GM18951 (cell line): ENCODE measurements around the gene VPREB1.

Experiments
- POLR2A ChIP-seq: IDR thresholded peaks from 4 replicates; pipeline ENCODE4 v1.6.1; 2011; ENCODE audit warnings: mild to moderate bottlenecking; ENCODE audit not compliant: insufficient read length, insufficient read depth; ENCODE audit errors: extremely low read depth
- in situ Hi-C: fragments of 300-500 bp; cut with MboI; formaldehyde crosslinking; loops from one replicate; pipeline ENCODE4 v1.12.0; 2022; ENCODE audit warnings: low sequenced_read_pairs, mixed read lengths, inconsistent platforms; ENCODE audit not compliant: unreplicated experiment

Gene VPREB1

DNA sequence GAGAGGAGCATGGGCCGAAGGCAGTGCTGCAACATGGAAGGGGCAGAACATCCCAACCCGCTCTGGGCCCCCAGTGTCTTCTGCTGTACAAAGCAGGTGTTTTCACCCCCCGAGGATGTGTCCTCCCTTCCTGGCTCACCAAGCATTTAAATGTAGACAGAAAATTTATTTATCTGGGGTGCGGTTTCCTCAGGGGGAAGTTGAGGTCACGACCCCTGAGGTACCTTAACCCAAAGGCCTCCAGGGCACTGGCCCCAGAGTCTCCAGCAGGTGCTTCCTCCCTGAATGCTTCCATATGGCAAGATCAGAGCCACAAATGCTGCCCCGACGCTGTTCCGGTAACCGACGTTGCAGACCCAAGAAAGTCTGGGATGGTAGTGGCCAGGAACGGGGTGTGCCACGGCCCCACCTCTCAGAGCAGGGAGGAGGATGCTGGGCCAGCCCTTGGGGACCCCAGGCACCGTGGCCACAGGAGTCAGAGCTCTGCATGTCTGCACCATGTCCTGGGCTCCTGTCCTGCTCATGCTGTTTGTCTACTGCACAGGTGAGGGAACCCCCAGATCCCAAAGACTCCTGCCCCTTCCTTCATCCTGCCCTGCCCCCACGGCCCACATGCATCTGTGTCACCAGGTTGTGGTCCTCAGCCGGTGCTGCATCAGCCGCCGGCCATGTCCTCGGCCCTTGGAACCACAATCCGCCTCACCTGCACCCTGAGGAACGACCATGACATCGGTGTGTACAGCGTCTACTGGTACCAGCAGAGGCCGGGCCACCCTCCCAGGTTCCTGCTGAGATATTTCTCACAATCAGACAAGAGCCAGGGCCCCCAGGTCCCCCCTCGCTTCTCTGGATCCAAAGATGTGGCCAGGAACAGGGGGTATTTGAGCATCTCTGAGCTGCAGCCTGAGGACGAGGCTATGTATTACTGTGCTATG lies at the start of gene VPREB1:
TSS of gene VPREB1 (plus strand) at position 471 of the 935 bp plus-strand sequence. CDS start at position 499, 28 bp downstream.
- in situ Hi-C loops, result no loop called here
- no peak for TF ChIP-seq POLR2A

- no peak for TF ChIP-seq POLR2A
- in situ Hi-C loops, result no loop called here
Observed at GRCh38 chr22:22194931-22195264, 49.7 kb upstream of the VPREB1 start.

DNA sequence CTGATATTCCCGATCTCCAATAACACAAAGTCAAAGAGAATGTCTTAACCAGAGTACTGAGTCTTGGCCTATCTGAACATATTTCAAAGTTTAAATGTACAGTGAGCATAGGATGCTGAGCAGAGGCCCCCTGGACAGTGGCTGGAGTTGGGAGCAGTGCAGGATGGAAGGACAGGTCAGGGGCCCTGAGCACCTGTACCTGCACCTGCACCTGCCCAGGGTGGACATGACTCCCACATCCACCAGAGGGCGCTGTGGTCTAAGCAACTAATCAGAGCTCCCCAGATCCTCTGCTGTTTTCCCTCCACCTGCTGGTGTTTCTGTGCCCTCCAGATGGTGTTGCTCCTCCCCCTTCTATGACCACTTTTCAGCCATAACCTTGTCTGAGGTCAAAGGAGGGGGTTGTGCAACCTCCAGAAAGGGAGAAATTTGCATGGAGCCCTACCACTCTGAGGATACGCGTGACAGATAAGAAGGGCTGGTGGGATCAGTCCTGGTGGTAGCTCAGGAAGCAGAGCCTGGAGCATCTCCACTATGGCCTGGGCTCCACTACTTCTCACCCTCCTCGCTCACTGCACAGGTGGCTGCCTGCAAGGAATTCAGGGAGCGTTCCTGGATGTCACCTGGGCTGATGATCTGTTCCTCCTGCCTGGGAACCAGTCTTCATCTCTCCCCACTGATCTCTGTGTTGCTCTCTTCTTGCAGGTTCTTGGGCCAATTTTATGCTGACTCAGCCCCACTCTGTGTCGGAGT lies 49.1 kb upstream of the VPREB1 start:
- TF ChIP-seq POLR2A, result peak; percentile 69

GRCh38 chr22:22196018-22196533 lies 48.5 kb upstream of the VPREB1 start:
- in situ Hi-C loops, result no loop called here
- TF ChIP-seq POLR2A, result peak; percentile 15

More for the DNA sequence above, 49.1 kb upstream of the VPREB1 start:
- in situ Hi-C loops, result no loop called here

GRCh38 chr22:22196833-22197477 lies 47.6 kb upstream of the VPREB1 start:
- TF ChIP-seq POLR2A, result no peak
- in situ Hi-C loops, result no loop called here

DNA sequence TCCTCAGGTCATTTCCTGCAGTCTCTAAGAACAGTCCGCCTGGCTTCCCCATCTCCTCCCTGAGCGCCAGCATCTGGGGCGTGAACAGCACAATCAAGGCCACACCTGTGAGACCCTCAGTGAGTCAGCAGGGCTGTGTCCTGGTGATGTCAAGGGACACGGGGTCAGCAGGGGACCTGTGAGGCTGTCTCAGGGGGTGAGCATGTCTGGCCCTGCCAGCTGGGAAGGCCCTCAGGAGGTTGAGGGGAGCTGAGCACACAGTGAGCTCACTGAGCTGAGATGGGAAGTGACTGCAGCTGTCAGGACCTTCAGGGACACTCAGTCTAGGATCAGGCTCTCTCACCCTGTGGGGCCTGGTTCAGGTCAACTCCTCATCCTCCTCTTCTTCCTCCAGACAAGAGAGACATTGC lies 46.6 kb upstream of the VPREB1 start:
- in situ Hi-C loops, result no loop called here
- TF ChIP-seq POLR2A, result no peak

DNA sequence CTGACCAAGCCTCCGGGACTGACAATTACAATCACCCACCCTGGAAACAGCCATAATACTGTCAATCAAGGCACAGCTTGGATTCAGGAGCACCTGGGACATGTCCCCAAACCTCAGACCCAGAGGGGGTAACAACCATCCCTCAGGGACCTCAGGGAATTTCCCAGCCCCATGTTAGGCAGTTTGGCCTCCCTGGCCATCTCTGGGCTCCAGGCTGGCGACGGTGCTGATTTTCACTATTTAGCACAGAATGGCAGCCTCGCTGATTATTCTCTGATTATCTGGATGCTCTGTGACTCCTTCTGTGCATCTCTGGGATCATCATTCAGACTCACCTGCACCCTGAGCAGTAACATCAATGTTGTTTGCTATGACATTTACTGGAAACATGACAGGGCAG lies 45.8 kb upstream of the VPREB1 start:
- in situ Hi-C loops, result no loop called here
- TF ChIP-seq POLR2A, result no peak

DNA sequence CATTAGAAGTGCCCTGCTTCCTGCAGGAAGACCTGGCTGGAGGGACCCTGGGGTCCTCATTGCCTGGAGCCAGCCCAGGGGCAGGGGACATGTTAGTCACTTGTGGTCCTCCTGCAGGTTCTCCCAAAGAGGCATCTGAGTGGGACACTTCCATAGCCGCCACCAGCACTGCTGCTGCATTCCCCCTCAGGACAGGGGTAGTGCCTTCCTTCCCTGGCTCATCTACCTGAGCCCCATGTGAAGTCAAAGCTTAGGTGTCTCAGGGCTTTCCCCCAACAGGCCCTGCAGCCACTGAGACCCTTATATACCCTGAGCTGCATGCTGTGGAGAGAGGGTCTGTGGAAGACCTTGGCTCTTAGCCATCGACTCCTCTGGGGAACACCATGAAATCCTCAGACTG lies 45.0 kb upstream of the VPREB1 start:
- TF ChIP-seq POLR2A, result no peak
- in situ Hi-C loops, result no loop called here

DNA sequence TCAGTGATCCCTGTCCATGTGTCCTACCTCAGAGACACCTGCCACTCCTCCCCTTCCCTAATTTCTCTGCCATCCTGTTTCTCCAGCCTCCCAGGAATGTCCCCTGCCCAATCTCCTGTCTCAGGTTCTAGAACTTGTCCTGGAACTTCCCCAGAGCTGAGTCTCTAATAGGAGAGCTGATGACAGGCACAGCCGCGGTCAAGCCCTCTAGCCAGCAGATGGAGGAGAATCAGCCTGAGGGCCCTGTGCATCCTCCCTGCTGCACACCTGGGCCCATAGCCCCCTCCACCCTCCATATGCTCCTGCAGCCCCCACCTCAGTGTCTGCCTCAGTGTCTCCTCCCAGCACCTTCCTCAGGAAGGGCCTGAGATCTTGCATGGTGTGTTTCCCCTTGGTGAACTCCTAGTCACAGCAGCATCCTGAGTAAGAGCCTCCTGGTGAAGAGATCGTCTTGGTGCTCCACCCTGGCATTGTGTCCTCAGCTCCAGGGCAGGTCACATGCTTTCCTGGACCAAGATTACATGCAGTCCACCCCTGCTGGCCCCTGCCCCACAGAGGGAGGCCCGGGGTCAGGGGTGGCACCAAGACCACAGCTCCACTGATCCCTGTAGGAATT lies 43.9 kb upstream of the VPREB1 start:
- in situ Hi-C loops, result no loop called here
- TF ChIP-seq POLR2A, result no peak

DNA sequence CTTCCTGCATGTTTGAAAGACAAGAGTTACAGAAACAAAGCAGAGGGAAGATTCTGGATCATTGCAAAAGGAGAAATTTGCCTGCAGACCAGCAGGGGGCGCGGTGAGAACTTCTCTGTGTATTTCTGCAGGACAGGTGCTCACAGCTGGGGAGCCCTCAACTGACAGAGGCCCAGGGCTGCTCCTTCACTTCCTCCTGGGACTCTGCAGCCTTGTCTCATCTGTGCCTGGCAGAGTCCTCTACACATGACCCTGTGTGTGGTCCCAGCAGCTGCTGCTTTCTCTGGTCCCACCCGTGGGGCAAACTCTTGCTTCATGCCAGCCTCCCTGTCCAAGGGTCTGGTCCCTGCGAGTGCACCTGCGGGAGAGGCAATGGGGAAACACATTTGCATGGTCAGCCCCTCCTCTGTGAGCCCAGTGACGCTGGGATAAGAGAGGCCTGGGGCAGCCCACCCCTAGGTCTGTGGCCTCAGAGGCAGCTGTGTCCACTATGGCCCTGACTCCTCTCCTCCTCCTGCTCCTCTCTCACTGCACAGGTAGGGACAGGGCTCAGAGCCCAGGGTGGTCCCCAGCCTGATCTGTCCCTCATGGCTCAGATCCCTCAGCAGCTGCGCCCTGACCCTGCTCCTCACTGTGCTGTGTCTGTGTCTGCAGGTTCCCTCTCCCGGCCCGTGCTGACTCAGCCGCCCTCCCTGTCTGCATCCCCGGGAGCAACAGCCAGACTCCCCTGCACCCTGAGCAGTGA lies 43.2 kb upstream of the VPREB1 start:
- in situ Hi-C loops, result no loop called here
- peak; percentile 26 for TF ChIP-seq POLR2A

GRCh38 chr22:22201930-22202343 lies 42.6 kb upstream of the VPREB1 start:
- in situ Hi-C loops, result no loop called here
- no peak for TF ChIP-seq POLR2A
